Trophoblast cell (in vitro differentiated cells and primary cell): ENCODE measurements around the gene KLC1.

ENCODE experiments used
- DNase-seq, 2 donors: peaks; one replicate each; pipeline ENCODE4 v3.0.0-alpha.2; 2016
- H2AFZ ChIP-seq: 2 replicates; pipeline ENCODE4 v1.6.1; 2013; ENCODE audit warnings: low read length, moderate library complexity, mild to moderate bottlenecking; ENCODE audit not compliant: insufficient read depth, poor library complexity
- H2AK5ac ChIP-seq: 2 replicates; pipeline ENCODE4 v1.6.1; 2013; ENCODE audit warnings: mild to moderate bottlenecking, low read length
- H2BK120ac ChIP-seq: 2 replicates; pipeline ENCODE4 v1.6.1; 2013; ENCODE audit warnings: low read length, mild to moderate bottlenecking, moderate library complexity; ENCODE audit not compliant: insufficient read depth, poor library complexity
- H2BK12ac ChIP-seq: 2 replicates; pipeline ENCODE4 v1.6.1; 2013; ENCODE audit warnings: mild to moderate bottlenecking, low read length, moderate library complexity
- H2BK5ac ChIP-seq: 2 replicates; pipeline ENCODE4 v1.6.1; 2013; ENCODE audit warnings: low read length, low read depth, moderate library complexity, mild to moderate bottlenecking; ENCODE audit not compliant: poor library complexity
- H3K14ac ChIP-seq: 2 replicates; pipeline ENCODE4 v1.6.1; 2013; ENCODE audit warnings: mild to moderate bottlenecking, low read length
- H3K18ac ChIP-seq: 2 replicates; pipeline ENCODE4 v1.6.1; 2013; ENCODE audit warnings: mild to moderate bottlenecking, low read length
- H3K23ac ChIP-seq: 2 replicates; pipeline ENCODE4 v1.6.1; 2013; ENCODE audit warnings: low read length
- H3K27ac ChIP-seq: 2 replicates; pipeline ENCODE4 v1.5.1; 2013; ENCODE audit warnings: low read depth, mild to moderate bottlenecking, inconsistent platforms, low read length, moderate library complexity
- H3K27me3 ChIP-seq: 2 replicates; pipeline ENCODE4 v1.6.1; 2013; ENCODE audit warnings: inconsistent platforms, mild to moderate bottlenecking, low read length, moderate library complexity; ENCODE audit not compliant: insufficient read depth
- H3K36me3 ChIP-seq, 2 experiments: 1 replicate in 1 of 2; 2 replicates in 1 of 2; pipeline ENCODE4 v1.6.1; 2013; ENCODE audit warnings: low read length in 2 of 2, mild to moderate bottlenecking in 2 of 2, moderate library complexity in 1 of 2; ENCODE audit not compliant: insufficient read depth in 2 of 2, control insufficient read depth in 1 of 2
- H3K4ac ChIP-seq: 2 replicates; pipeline ENCODE4 v1.6.1; 2013; ENCODE audit warnings: low read depth, mild to moderate bottlenecking, low read length, moderate library complexity
- H3K4me1 ChIP-seq, 2 experiments: 1 replicate in 1 of 2; 2 replicates in 1 of 2; pipeline ENCODE4 v1.6.1; 2013; ENCODE audit warnings: low read length in 2 of 2, mild to moderate bottlenecking in 2 of 2, moderate library complexity in 1 of 2; ENCODE audit not compliant: insufficient read depth in 2 of 2, control insufficient read depth in 1 of 2
- H3K4me2 ChIP-seq: 2 replicates; pipeline ENCODE4 v1.6.1; 2013; ENCODE audit warnings: inconsistent platforms, mild to moderate bottlenecking, low read length, moderate library complexity
- H3K4me3 ChIP-seq: 2 replicates; pipeline ENCODE4 v1.5.1; 2013; ENCODE audit warnings: mild to moderate bottlenecking, low read depth, low read length, inconsistent platforms
- H3K79me1 ChIP-seq: one replicate; pipeline ENCODE4 v1.6.1; 2013; ENCODE audit warnings: low read length
- H3K79me2 ChIP-seq: 2 replicates; pipeline ENCODE4 v1.6.1; 2013; ENCODE audit warnings: low read length, mild to moderate bottlenecking; ENCODE audit not compliant: control insufficient read depth, insufficient read depth, poor library complexity
- H3K9ac ChIP-seq: 2 replicates; pipeline ENCODE4 v1.6.1; 2013; ENCODE audit warnings: mild to moderate bottlenecking, low read length
- H3K9me3 ChIP-seq: 2 replicates; pipeline ENCODE4 v1.6.1; 2013; ENCODE audit warnings: low read depth, mild to moderate bottlenecking, control low read depth, inconsistent platforms, low read length; ENCODE audit not compliant: insufficient read depth
- H4K12ac ChIP-seq: 2 replicates; pipeline ENCODE4 v1.6.1; 2013; ENCODE audit warnings: low read depth, mild to moderate bottlenecking, low read length, moderate library complexity
- H4K8ac ChIP-seq: 2 replicates; pipeline ENCODE4 v1.6.1; 2013; ENCODE audit warnings: low read depth, mild to moderate bottlenecking, low read length, moderate library complexity
- H4K91ac ChIP-seq: one replicate; pipeline ENCODE4 v1.6.1; 2013; ENCODE audit warnings: low read depth, mild to moderate bottlenecking, low read length, moderate library complexity
- WGBS: extraction: QIAGEN DNeasy Blood & Tissue Kit; methylation state at CpG from one replicate; pipeline ENCODE4 v1.1.7; 2013; ENCODE audit warnings: missing lambda C conversion rate; ENCODE audit not compliant: insufficient read length, insufficient coverage; ENCODE audit errors: extremely low coverage; 5-methylcytosine and 5-hydroxymethylcytosine counted together

Gene KLC1

GRCh38 chr14:103692871-103693270 is 63.9 kb downstream of the KLC1 start:
- no peak overlapping the region for H2AK5ac ChIP-seq
- H3K27me3 ChIP-seq: no peaks in the 10 kb centered on the region
- H3K23ac ChIP-seq: no peak overlapping the region
- peaks cover 2% of the 10 kb centered on the region for H3K9me3 ChIP-seq
- no peaks in the 10 kb centered on the region for H3K79me2 ChIP-seq
- H3K14ac ChIP-seq: no peak overlapping the region
- no peak overlapping the region for H2BK5ac ChIP-seq
- DNase-seq: no peak
- H2AFZ ChIP-seq: no peak overlapping the region
- H3K4me3 ChIP-seq: no peak overlapping the region
- no peak overlapping the region for H4K91ac ChIP-seq
- peaks cover 0 to 2% of the 10 kb centered on the region in 2 experiments for H3K4me1 ChIP-seq
- H3K18ac ChIP-seq: no peak overlapping the region
- H3K36me3 ChIP-seq: peaks cover 58 to 65% of the 10 kb centered on the region in 2 experiments
- H3K27ac ChIP-seq: no peak overlapping the region
- H2BK120ac ChIP-seq: no peak overlapping the region
- H3K9ac ChIP-seq: no peak overlapping the region
- WGBS: no CpG with 5 or more reads among the region's 12 CpGs
- no peak overlapping the region for H4K8ac ChIP-seq
- no peaks in the 10 kb centered on the region for H3K79me1 ChIP-seq
- no peak overlapping the region for H3K4me2 ChIP-seq
- no peak overlapping the region for H2BK12ac ChIP-seq
- no peak overlapping the region for H3K4ac ChIP-seq
- no peak overlapping the region for H4K12ac ChIP-seq

- H3K9me3 ChIP-seq: peaks cover 2% of the 10 kb centered on the region
- DNase-seq: peak; percentile 45 to 64
- H3K79me1 ChIP-seq: no peaks in the 10 kb centered on the region
- no peak overlapping the region for H3K9ac ChIP-seq
- no peak overlapping the region for H2BK120ac ChIP-seq
- H2BK12ac ChIP-seq: no peak overlapping the region
- no peak overlapping the region for H3K14ac ChIP-seq
- no peaks in the 10 kb centered on the region for H3K79me2 ChIP-seq
- no peak overlapping the region for H3K18ac ChIP-seq
- no peak overlapping the region for H3K4ac ChIP-seq
- no peak overlapping the region for H3K27ac ChIP-seq
- no CpG with 5 or more reads among the region's 22 CpGs for WGBS
- peaks cover 0 to 2% of the 10 kb centered on the region in 2 experiments for H3K4me1 ChIP-seq
- H4K12ac ChIP-seq: no peak overlapping the region
- no peak overlapping the region for H2AFZ ChIP-seq
- H3K4me2 ChIP-seq: no peak overlapping the region
- no peak overlapping the region for H2BK5ac ChIP-seq
- H3K36me3 ChIP-seq: peaks cover 60 to 67% of the 10 kb centered on the region in 2 experiments
- no peak overlapping the region for H3K23ac ChIP-seq
- no peak overlapping the region for H2AK5ac ChIP-seq
- H3K27me3 ChIP-seq: no peaks in the 10 kb centered on the region
- no peak overlapping the region for H3K4me3 ChIP-seq
- no peak overlapping the region for H4K91ac ChIP-seq
- H4K8ac ChIP-seq: no peak overlapping the region
Measured at GRCh38 chr14:103693515-103693914, 64.5 kb downstream of the KLC1 start.

- Histone ChIP-seq H3K9ac (no peak overlapping the region), H3K4me3 (no peak overlapping the region), H3K79me1 (no peaks in the 10 kb centered on the region), H3K14ac (no peak overlapping the region), H3K18ac (no peak overlapping the region), H4K12ac (no peak overlapping the region), H3K36me3 (peaks cover 66 to 69% of the 10 kb centered on the region in 2 experiments), H2AK5ac (no peak overlapping the region), H2BK120ac (no peak overlapping the region), H2BK12ac (no peak overlapping the region), H4K91ac (no peak overlapping the region), H3K23ac (no peak overlapping the region), H2AFZ (no peak overlapping the region), H2BK5ac (no peak overlapping the region), H4K8ac (no peak overlapping the region), H3K79me2 (no peaks in the 10 kb centered on the region), H3K4ac (no peak overlapping the region), H3K27me3 (no peaks in the 10 kb centered on the region), H3K27ac (no peak overlapping the region), H3K9me3 (peaks cover 2% of the 10 kb centered on the region), H3K4me1 (peaks cover 0 to 2% of the 10 kb centered on the region in 2 experiments), H3K4me2 (no peak overlapping the region)
- WGBS: no CpG with 5 or more reads among the region's 20 CpGs
- DNase-seq: no peak
Measured at GRCh38 chr14:103694572-103695026, 65.6 kb downstream of the KLC1 start.

- Histone ChIP-seq H3K18ac (no peak overlapping the region), H3K4me2 (no peak overlapping the region), H2BK120ac (no peak overlapping the region), H3K36me3 (peaks cover 68 to 72% of the 10 kb centered on the region in 2 experiments), H3K9ac (no peak overlapping the region), H4K8ac (no peak overlapping the region), H2AFZ (no peak overlapping the region), H4K91ac (no peak overlapping the region), H3K4me3 (no peak overlapping the region), H3K79me2 (no peaks in the 10 kb centered on the region), H3K4me1 (peaks cover 0 to 2% of the 10 kb centered on the region in 2 experiments), H3K4ac (no peak overlapping the region), H2BK12ac (no peak overlapping the region), H3K23ac (no peak overlapping the region), H3K79me1 (no peaks in the 10 kb centered on the region), H4K12ac (no peak overlapping the region), H2AK5ac (no peak overlapping the region), H3K27ac (no peak overlapping the region), H3K9me3 (peaks cover 2% of the 10 kb centered on the region), H3K27me3 (no peaks in the 10 kb centered on the region), H3K14ac (no peak overlapping the region), H2BK5ac (no peak overlapping the region)
- WGBS: no CpG with 5 or more reads among the region's 14 CpGs
- no peak for DNase-seq
Measured at GRCh38 chr14:103695296-103696069, 66.5 kb downstream of the KLC1 start.
